HG03457 (cell line): ENCODE data around the gene SERPINE1.

Experiments
- ATAC-seq: cut with Tn5 transposase; IDR thresholded peaks from one replicate; pipeline ENCODE4 v1.9.1; 2021; ENCODE audit warnings: moderate number of reproducible peaks; ENCODE audit not compliant: unreplicated experiment

The SERPINE1 gene

DNA sequence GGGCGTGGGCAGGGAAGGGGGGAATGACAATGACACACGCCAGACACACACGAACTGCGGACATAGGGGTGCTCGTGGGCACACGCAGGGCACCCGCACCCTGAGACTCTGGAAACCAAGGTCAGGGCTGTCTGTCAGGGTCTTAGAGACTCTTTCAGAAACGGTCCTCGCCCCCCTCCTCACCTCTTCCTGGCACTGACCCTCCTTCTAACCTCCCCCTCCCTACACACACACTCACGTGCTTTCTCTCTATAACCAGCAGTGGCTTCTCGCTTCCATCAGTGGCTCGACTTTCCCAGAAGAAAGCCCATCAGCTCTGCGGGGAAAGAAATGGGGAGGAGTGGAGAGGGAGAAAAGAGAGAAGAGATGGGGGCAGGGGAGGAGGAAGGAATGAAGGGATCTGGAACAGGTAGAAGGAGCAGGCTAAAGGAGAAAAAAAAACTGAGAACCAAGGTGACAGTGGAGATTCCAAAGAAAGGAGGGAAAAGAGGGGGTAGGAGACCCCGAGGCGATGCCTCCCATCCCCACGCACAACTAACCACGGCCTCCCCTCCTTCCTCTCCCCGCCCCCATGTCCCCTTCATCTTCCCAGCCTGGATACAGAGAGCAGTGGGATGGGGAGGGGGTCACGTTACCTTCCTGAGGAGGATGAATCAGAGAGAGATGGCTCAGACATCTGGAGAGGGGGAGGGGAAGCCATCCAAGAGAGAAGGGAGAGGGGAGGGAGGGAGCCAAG is 40.2 kb downstream of the SERPINE1 start:
- no peak for ATAC-seq

GRCh38 chr7:101167645-101168411 is 40.9 kb downstream of the SERPINE1 start:
- no peak for ATAC-seq

DNA sequence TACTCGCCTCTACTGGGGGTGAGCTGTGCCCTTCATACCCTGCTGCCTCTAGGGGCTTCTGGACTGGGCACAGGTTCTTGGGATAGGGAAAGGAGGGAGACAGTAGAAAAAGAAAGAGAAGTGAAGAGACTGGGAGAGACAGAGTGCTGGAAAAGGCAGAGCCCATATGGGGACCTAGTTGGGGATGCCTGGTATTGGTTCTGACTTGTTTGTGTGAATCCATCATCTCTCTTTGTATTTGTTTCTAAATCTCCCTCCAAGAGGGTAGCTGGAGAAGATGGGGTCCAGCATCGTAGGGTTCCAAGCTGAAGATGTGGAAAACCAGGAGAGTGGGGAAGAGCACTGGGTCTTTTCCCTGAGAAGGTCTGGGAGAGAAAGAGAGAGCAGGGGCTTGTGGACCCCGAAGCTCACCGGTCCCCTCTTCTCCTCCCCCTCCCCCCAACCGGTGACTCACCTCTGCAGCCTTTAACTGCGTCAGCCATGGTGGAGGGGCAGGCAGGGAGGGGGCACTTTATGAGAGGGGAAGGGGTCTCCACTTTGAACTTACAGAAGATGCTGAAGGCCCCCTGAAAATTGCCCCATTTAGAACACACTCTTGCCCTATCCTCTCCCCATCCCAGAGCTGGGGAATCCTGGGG is 41.6 kb downstream of the SERPINE1 start:
- ATAC-seq, result no peak

GRCh38 chr7:101169110-101169837 is 42.4 kb downstream of the SERPINE1 start:
- no peak for ATAC-seq

DNA sequence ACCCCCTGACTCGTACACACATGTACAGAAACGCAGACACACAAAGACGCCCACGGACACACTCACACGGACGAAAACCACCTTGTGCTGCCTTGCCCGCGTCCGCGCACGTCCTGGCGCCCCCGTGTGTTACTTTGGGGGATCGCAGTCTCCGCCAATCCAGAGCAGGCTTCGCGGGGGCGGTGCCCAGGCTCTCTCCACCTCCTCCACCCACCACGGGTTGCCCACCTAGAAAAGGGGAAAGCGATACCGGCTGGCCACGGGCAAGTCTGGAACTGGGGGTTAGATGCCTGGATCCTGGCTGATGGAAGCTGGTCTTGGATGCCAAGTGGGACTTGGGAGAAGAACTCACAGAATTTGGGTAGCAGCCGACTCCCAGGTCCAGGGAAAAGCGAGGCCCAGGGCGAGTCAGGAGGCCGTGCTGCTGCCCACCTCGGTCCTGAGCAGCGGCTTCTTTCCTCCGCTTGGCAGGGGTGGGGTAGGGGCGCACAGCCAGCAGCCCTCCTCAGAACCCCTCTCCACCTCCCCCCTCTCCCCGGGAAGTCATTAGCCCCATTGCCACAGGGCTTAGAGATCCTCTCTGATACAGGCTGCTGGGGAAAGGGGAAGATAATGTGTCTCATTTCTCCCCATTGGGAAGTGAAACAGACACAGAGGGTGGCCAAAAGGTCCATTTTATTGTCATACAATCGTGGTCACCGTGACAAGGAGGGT is 43.1 kb downstream of the SERPINE1 start:
- ATAC-seq, result no peak

- ATAC-seq, result no peak
These were observed 43.9 kb downstream of the SERPINE1 start for GRCh38 chr7:101170617-101171441.

- ATAC-seq, result no peak
These were observed 44.5 kb downstream of the SERPINE1 start for GRCh38 chr7:101171442-101171837.

GRCh38 chr7:101172005-101172853 is 45.3 kb downstream of the SERPINE1 start:
- no peak for ATAC-seq

DNA sequence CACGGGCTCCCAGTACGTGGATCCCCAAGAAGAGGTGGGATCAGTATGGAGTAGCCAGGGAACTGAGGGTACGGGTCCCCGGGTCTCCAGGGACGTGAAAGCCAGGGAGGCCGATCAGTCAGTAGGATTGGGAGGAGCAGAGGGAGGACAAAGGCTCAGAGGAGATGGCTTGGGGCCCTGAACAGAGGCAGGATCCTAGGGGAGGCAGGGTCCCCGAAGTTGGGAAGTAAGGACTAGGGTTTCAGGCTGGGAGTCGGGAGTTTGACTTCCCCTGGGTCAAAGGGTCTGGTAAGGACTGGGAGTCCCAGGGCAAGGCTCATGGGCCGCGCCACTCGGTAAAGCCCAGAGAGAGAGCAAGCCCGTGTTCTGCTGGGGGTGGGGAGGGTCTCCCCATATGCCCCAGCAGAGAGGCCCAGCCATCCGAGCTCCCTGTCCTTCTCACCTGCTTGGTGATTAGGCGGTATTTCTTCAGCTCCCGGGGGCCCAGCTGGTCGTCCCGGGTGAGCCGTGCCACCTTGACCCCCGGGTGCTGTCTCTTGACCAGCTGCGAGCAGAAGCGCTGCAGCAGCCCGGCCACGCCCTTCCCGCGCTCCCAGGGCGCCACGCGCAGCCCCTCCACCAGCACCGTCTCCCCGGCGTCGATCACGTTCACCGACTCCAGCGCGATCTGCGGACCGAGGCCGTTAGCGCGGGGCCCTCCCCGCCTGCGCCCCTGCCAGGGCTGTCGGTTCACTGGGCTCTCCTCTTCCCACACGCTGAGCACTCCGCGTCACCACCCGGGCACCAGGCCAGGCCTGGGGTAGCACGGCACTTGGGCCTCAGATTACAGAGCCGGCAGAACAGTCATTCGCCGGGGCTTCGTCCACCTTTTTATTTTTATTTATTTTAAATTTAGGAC is 46.2 kb downstream of the SERPINE1 start:
- no peak for ATAC-seq

DNA sequence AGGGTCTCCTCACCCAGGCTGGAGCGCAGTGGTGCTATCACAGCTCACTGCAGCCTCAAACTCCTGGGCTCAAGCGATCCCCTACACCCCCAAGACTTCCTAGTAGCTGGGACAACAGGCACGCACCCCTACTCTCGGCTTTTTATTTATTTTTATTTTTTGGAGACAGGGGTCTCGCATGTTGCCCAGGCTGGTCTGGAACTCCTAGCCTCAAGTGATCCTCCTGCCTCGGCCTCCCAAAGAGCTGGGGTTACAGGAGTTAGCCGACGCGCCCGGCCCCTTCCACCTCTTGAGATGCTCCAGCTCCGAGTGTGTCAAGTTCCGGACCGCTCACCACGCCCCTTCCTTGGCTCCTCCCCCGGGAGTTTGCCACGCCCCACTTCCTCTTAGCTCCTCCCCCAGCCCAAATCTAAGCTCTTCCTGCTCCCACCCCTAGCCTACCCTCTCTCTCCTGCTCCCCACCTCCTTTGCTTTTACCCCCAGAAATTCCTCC is 46.9 kb downstream of the SERPINE1 start:
- ATAC-seq, result no peak

DNA sequence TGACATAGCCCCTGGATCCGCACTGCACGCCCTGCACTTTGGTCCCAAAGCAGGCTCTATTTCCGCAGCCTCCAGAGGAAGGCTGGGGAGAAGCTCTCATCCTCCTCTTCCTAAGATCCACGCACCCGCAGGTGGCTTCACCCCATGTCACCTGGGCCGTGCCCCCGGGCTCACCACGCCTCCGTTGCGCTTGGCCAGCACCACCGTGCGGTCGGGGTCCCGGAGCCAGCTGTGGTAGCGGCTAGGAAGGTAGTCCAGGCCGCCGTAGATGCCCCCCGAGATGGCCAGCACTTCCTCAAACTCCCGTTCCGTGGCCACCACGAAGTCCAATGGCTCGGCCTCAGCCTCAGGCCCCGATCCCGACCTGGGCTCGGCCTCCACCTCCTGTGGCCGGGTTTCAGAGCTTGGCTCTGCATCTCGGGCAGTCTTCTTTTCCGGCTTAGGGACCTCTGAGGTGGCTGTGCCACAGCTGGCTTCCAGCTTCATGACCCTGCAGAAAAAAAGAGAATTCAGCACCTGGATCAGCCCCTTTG is 47.5 kb downstream of the SERPINE1 start:
- ATAC-seq, result no peak

GRCh38 chr7:101175664-101176063 is 48.8 kb downstream of the SERPINE1 start:
- ATAC-seq, result no peak

DNA sequence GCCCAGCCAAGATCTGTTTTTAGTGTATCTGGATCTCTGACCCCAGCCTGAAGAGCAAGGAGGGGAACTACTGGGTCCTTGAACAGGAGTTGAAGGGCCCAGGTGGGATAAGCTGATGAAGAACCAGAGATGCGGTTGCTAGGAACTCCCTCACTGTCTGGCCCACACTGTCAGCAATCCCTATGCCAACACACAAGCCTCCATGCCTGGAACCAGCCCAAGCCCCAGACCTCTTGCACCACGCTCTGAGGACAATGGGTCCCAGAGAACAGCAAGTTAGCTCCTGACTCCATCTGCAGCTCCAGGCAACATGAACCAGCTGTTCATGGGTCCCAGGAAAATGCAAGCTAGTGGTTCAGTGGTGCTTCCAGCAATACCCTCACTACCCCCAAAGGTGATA is 50.7 kb downstream of the SERPINE1 start:
- ATAC-seq, result no peak

GRCh38 chr7:101179117-101179516 is 52.2 kb downstream of the SERPINE1 start:
- no peak for ATAC-seq

GRCh38 chr7:101179713-101180112 is 52.8 kb downstream of the SERPINE1 start:
- no peak for ATAC-seq

GRCh38 chr7:101180130-101180755 is 53.3 kb downstream of the SERPINE1 start, which contains the start of gene NAT16:
Gene NAT16, minus strand, starts transcription at chr7:101180293. Its CDS starts 5,486 bp downstream, at chr7:101174807.
- no peak for ATAC-seq
